Measurements from ENCODE around the gene ETV1.

ETV1 gene

GRCh38 chr7:13933536-13933935 lies 55.9 kb downstream of the ETV1 start:
- Histone ChIP-seq H3K79me2 (ENCODE audit: insufficient read depth, low read depth) (no peaks in the 10 kb centered on the region), H3K27me3 (ENCODE audit: insufficient read depth, low read depth) (no peaks in the 10 kb centered on the region), H2AFZ (ENCODE audit: low read depth) (no peak overlapping the region), H3K4me1 (ENCODE audit: low read depth, poor library complexity, severe bottlenecking) (no peaks in the 10 kb centered on the region), H3K4me3 (IDR thresholded peaks at IDR 0.05; ENCODE audit: insufficient read depth, low read depth, low read length) (no peak overlapping the region), H3K27ac (no peak overlapping the region), H3K4me2 (no peak overlapping the region), H4K20me1 (ENCODE audit: insufficient read depth) (no peaks in the 10 kb centered on the region), H3K36me3 (ENCODE audit: insufficient read depth) (no peaks in the 10 kb centered on the region), H3K9ac (no peak overlapping the region)
- TF ChIP-seq, protein P1, sequence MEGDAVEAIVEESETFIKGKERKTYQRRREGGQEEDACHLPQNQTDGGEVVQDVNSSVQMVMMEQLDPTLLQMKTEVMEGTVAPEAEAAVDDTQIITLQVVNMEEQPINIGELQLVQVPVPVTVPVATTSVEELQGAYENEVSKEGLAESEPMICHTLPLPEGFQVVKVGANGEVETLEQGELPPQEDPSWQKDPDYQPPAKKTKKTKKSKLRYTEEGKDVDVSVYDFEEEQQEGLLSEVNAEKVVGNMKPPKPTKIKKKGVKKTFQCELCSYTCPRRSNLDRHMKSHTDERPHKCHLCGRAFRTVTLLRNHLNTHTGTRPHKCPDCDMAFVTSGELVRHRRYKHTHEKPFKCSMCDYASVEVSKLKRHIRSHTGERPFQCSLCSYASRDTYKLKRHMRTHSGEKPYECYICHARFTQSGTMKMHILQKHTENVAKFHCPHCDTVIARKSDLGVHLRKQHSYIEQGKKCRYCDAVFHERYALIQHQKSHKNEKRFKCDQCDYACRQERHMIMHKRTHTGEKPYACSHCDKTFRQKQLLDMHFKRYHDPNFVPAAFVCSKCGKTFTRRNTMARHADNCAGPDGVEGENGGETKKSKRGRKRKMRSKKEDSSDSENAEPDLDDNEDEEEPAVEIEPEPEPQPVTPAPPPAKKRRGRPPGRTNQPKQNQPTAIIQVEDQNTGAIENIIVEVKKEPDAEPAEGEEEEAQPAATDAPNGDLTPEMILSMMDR (conservative IDR thresholded peaks at IDR 0.05; ENCODE audit: low read depth, low read length), result no peak

DNA sequence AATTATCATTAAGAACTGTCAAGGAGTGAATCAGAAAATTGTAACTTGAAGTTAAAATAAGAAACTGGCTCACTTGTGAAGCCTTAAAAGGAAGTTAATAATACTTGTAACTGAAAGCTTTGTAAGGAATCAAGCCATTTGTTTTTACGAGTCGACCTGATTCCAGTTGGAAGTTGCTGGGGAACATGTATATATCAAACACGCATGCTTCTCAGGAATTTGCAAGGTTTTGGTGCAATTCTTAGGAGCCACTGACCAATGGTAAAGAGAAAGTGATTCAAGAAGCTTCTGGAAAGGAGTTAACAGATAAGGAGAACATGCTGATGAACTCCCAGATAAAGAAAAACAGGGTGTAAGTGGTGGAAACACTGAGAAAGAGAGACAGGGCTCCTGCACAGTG lies 56.4 kb downstream of the ETV1 start:
- no peaks in the 10 kb centered on the region for H3K27me3 ChIP-seq (ENCODE audit: insufficient read depth, low read depth)

GRCh38 chr7:13932131-13932530 lies 57.3 kb downstream of the ETV1 start:
- Histone ChIP-seq H3K36me3 (ENCODE audit: insufficient read depth) (no peaks in the 10 kb centered on the region), H3K9ac (no peak overlapping the region), H3K4me3 (IDR thresholded peaks at IDR 0.05; ENCODE audit: insufficient read depth, low read depth, low read length) (no peak overlapping the region), H4K20me1 (ENCODE audit: insufficient read depth) (no peaks in the 10 kb centered on the region), H3K27ac (no peak overlapping the region), H3K4me1 (ENCODE audit: low read depth, poor library complexity, severe bottlenecking) (no peaks in the 10 kb centered on the region), H2AFZ (ENCODE audit: low read depth) (no peak overlapping the region), H3K27me3 (ENCODE audit: insufficient read depth, low read depth) (no peaks in the 10 kb centered on the region), H3K4me2 (no peak overlapping the region), H3K79me2 (ENCODE audit: insufficient read depth, low read depth) (no peaks in the 10 kb centered on the region)
- TF ChIP-seq, protein P1 (conservative IDR thresholded peaks at IDR 0.05; ENCODE audit: low read depth, low read length), result no peak

More for the DNA sequence above, 56.4 kb downstream of the ETV1 start:
- Histone ChIP-seq H3K4me3 (IDR thresholded peaks at IDR 0.05; ENCODE audit: insufficient read depth, low read depth, low read length) (no peak overlapping the region), H3K36me3 (ENCODE audit: insufficient read depth) (no peaks in the 10 kb centered on the region), H3K4me2 (no peak overlapping the region), H3K4me1 (ENCODE audit: low read depth, poor library complexity, severe bottlenecking) (no peaks in the 10 kb centered on the region), H2AFZ (ENCODE audit: low read depth) (no peak overlapping the region), H3K79me2 (ENCODE audit: insufficient read depth, low read depth) (no peaks in the 10 kb centered on the region), H3K9ac (no peak overlapping the region), H3K27ac (no peak overlapping the region), H4K20me1 (ENCODE audit: insufficient read depth) (no peaks in the 10 kb centered on the region)
- TF ChIP-seq, protein P1 (conservative IDR thresholded peaks at IDR 0.05; ENCODE audit: low read depth, low read length), result no peak

GRCh38 chr7:13921062-13921461 lies 68.4 kb downstream of the ETV1 start:
- H3K27ac ChIP-seq, result no peak overlapping the region
- no peak overlapping the region for H2AFZ ChIP-seq (ENCODE audit: low read depth)
- H3K4me3 ChIP-seq (IDR thresholded peaks at IDR 0.05; ENCODE audit: insufficient read depth, low read depth, low read length), result no peak overlapping the region
- TF ChIP-seq, protein P1 (conservative IDR thresholded peaks at IDR 0.05; ENCODE audit: low read depth, low read length), result no peak
- no peak overlapping the region for H3K4me2 ChIP-seq
- H3K36me3 ChIP-seq (ENCODE audit: insufficient read depth), result no peaks in the 10 kb centered on the region
- no peaks in the 10 kb centered on the region for H3K79me2 ChIP-seq (ENCODE audit: insufficient read depth, low read depth)
- no peaks in the 10 kb centered on the region for H3K27me3 ChIP-seq (ENCODE audit: insufficient read depth, low read depth)
- H3K9ac ChIP-seq, result no peak overlapping the region
- H4K20me1 ChIP-seq (ENCODE audit: insufficient read depth), result no peaks in the 10 kb centered on the region
- no peaks in the 10 kb centered on the region for H3K4me1 ChIP-seq (ENCODE audit: low read depth, poor library complexity, severe bottlenecking)

Measured in KMS-11 (cell line).